HEK293 (cell line): ENCODE results near the gene SCLT1.

Experiments used
- GFI1B ChIP-seq: fragments of 450-650 bp; formaldehyde crosslinking; IDR thresholded peaks from 2 replicates; pipeline ENCODE4 v1.5.1; 2016; ENCODE audit warnings: missing biosample characterization, missing genetic modification characterization
- IKZF3 ChIP-seq: fragments of 450-650 bp; IDR thresholded peaks from 2 replicates; pipeline ENCODE4 v1.5.0; 2018; ENCODE audit warnings: missing biosample characterization, mild to moderate bottlenecking, missing genetic modification characterization, moderate library complexity
- KLF1 ChIP-seq: fragments of 450-650 bp; formaldehyde crosslinking; IDR thresholded peaks from 2 replicates; pipeline ENCODE4 v1.5.1; 2016; ENCODE audit warnings: missing biosample characterization, missing genetic modification characterization
- ZBTB21 ChIP-seq: fragments of 450-650 bp; formaldehyde crosslinking; IDR thresholded peaks from 2 replicates; pipeline ENCODE4 v1.5.1; 2017; ENCODE audit warnings: missing biosample characterization, missing genetic modification characterization
- ZFP3 ChIP-seq: fragments of 450-650 bp; formaldehyde crosslinking; IDR thresholded peaks from 2 replicates; pipeline ENCODE4 v1.5.1; 2016; ENCODE audit warnings: low read depth, missing biosample characterization, missing genetic modification characterization
- ZNF114 ChIP-seq: fragments of 450-650 bp; formaldehyde crosslinking; IDR thresholded peaks from 2 replicates; pipeline ENCODE4 v1.5.0; 2017; ENCODE audit warnings: missing biosample characterization, missing genetic modification characterization
- ZNF138 ChIP-seq: fragments of 450-650 bp; formaldehyde crosslinking; IDR thresholded peaks from 2 replicates; pipeline ENCODE4 v1.5.1; 2016; ENCODE audit warnings: missing biosample characterization, missing genetic modification characterization, borderline replicate concordance
- ZNF394 ChIP-seq: fragments of 450-650 bp; formaldehyde crosslinking; IDR thresholded peaks from 2 replicates; pipeline ENCODE4 v1.5.1; 2016; ENCODE audit warnings: missing biosample characterization, missing genetic modification characterization, mild to moderate bottlenecking, moderate library complexity, borderline replicate concordance
- ZNF521 ChIP-seq: fragments of 450-650 bp; formaldehyde crosslinking; IDR thresholded peaks from 2 replicates; pipeline ENCODE4 v1.5.1; 2017; ENCODE audit warnings: missing biosample characterization, mild to moderate bottlenecking, missing genetic modification characterization
- TF ChIP-seq, protein P1 (sequence below): fragments of 450-650 bp; formaldehyde crosslinking; IDR thresholded peaks from 2 replicates; pipeline ENCODE4 v1.5.1; 2016; ENCODE audit warnings: missing biosample characterization, missing genetic modification characterization
- TF ChIP-seq, protein P2 (sequence below): sonication (generic); formaldehyde crosslinking; IDR thresholded peaks from 2 replicates; pipeline ENCODE4 v1.8.1; 2022; ENCODE audit warnings: mild to moderate bottlenecking, moderate library complexity, missing genetic modification reagents
- TF ChIP-seq, protein P3 (sequence below): fragments of 450-650 bp; formaldehyde crosslinking; IDR thresholded peaks from 2 replicates; pipeline ENCODE4 v1.5.1; 2016; ENCODE audit warnings: missing biosample characterization, missing genetic modification characterization

DNA sequence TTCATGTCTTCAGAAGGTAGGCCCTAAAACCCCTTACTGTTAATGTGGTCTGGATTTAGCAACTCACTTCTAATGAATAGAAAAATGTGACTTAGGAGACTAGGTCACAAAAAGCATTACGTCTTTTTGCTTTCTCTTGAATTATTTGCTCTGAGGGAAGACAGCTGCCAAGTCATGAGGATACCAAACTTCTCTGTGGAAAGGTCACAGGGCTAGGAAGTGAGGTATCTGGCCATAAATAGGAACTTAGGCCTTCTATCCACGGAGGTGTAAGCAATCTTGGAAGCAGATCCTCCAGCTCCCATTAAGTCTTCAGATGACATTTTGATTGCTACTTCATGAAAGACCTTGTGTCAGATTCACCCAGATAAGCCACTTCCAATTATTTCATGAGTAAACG is 163.3 kb downstream of the SCLT1 start:
- TF ChIP-seq GFI1B (tag by site-specific recombination) (no peak), ZNF521 (tag by site-specific recombination) (no peak), ZNF138 (no peak), KLF1 (no peak), ZBTB21 (no peak), ZNF394 (no peak), IKZF3 (no peak), ZFP3 (no peak), ZNF114 (tag by site-specific recombination) (no peak)
- TF ChIP-seq, protein P1, sequence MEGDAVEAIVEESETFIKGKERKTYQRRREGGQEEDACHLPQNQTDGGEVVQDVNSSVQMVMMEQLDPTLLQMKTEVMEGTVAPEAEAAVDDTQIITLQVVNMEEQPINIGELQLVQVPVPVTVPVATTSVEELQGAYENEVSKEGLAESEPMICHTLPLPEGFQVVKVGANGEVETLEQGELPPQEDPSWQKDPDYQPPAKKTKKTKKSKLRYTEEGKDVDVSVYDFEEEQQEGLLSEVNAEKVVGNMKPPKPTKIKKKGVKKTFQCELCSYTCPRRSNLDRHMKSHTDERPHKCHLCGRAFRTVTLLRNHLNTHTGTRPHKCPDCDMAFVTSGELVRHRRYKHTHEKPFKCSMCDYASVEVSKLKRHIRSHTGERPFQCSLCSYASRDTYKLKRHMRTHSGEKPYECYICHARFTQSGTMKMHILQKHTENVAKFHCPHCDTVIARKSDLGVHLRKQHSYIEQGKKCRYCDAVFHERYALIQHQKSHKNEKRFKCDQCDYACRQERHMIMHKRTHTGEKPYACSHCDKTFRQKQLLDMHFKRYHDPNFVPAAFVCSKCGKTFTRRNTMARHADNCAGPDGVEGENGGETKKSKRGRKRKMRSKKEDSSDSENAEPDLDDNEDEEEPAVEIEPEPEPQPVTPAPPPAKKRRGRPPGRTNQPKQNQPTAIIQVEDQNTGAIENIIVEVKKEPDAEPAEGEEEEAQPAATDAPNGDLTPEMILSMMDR (tag by site-specific recombination), result no peak
- TF ChIP-seq, protein P2, sequence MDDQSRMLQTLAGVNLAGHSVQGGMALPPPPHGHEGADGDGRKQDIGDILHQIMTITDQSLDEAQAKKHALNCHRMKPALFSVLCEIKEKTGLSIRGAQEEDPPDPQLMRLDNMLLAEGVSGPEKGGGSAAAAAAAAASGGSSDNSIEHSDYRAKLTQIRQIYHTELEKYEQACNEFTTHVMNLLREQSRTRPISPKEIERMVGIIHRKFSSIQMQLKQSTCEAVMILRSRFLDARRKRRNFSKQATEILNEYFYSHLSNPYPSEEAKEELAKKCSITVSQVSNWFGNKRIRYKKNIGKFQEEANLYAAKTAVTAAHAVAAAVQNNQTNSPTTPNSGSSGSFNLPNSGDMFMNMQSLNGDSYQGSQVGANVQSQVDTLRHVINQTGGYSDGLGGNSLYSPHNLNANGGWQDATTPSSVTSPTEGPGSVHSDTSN (CRISPR knock-in tag), result no peak
- TF ChIP-seq, protein P3, sequence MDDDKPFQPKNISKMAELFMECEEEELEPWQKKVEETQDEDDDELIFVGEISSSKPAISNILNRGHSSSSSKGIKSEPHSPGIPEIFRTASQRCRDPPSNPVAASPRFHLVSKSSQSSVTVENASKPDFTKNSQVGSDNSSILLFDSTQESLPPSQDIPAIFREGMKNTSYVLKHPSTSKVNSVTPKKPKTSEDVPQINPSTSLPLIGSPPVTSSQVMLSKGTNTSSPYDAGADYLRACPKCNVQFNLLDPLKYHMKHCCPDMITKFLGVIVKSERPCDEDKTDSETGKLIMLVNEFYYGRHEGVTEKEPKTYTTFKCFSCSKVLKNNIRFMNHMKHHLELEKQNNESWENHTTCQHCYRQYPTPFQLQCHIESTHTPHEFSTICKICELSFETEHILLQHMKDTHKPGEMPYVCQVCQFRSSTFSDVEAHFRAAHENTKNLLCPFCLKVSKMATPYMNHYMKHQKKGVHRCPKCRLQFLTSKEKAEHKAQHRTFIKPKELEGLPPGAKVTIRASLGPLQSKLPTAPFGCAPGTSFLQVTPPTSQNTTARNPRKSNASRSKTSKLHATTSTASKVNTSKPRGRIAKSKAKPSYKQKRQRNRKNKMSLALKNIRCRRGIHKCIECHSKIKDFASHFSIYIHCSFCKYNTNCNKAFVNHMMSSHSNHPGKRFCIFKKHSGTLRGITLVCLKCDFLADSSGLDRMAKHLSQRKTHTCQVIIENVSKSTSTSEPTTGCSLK (tag by site-specific recombination), result no peak
